ENCODE results near the gene SLC38A8. TPM values are rescaled to one million over a fixed set of nuclear protein-coding genes. Genes with fewer than 3 reads are reported as not detected.
A peak's percentile ranks its signal among the peaks of the same experiment; 100 is the strongest.

Gene SLC38A8
- not detected for polyA plus RNA-seq (2013, experiment 1 of 2; ENCODE audit: insufficient read length)
- polyA plus RNA-seq (2013, experiment 2 of 2; ENCODE audit: insufficient read length): not detected

DNA sequence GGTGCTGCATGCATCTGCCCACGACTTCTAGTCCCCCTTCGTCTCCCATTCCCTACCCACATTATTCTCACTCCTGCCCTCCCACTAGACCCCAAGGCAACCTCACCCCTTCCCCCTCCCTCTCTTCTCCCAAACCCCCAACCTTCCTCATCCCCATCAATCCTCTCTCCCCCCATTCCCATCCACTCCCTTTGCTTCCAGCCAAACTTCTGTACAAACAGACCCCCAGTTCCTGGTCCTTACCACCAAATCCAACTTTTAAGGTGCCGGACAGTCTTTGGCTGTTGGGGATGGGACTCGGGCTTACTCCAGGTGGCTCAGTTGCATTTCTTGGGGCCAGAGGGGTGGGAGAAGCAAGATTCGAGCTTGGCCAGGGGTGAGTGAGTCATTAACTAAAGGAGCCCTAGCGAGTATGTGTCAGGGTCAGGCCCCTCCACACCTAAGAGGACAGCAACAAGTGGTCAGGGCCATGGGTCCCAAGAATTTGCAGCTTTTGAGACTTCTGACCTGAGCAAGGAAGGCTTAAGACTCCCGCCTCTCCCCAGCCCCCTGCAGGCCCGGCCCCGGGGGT, at the start of gene SLC38A8:
Gene SLC38A8, minus strand, starts transcription at position 488 of the 571 bp plus-strand sequence. CDS start 638 bp downstream, outside the sequence.
- no peak for DNase-seq

DNA sequence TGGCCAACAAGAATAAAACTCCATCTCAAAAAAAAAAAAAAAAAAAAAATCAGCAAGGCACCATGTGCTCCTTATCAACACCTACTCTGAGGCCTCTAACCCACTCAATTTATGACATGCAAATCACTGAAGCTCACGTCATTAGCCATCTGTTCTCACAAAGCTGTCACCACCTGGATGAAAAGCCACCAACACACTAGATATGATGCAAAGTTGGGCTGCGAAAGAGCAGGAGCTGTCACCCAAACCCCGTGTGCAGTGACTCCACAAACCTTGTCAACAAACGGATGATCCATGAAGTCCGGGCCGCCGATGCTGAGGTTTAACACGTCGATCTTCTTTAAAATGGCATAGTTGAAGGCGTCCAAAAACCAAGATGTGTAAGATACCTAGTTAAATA, 48.9 kb upstream of the SLC38A8 start:
- no peak for DNase-seq

- no peak for DNase-seq
Observed at GRCh38 chr16:84090211-84090610, 47.6 kb upstream of the SLC38A8 start.

GRCh38 chr16:84088695-84089395, 46.2 kb upstream of the SLC38A8 start:
- no peak for DNase-seq

DNA sequence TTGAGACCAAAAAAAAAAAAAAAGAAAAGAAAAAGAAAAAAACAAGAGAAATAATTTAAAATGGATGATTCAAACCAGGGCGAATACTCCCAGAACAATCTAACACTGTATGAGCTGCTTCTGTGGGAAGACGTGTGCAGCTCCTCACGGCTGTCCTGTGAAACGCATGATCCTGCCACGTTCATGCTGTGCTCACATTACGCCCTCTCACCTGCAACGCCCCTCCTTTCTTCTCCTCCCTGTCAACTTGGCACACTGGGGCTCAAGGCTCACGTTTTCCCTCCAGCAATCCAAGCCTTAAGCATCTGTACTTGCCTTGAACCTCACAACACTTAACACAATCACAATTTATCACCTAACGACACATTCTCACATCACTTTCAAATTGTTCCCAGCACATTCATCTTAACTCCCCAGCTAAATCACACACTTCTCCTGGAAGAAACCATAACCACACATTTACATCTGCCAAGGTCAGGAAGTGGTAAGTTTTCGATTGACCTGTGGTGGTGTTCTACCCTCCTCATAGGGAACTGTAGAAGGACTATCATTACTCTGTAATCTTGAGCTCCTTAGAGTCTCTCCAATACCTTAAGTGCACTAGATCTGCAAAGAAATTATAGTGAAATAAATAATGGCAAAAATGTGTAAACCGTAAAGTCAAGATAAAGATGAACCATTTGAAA, 45.0 kb upstream of the SLC38A8 start:
- no peak for DNase-seq

DNA sequence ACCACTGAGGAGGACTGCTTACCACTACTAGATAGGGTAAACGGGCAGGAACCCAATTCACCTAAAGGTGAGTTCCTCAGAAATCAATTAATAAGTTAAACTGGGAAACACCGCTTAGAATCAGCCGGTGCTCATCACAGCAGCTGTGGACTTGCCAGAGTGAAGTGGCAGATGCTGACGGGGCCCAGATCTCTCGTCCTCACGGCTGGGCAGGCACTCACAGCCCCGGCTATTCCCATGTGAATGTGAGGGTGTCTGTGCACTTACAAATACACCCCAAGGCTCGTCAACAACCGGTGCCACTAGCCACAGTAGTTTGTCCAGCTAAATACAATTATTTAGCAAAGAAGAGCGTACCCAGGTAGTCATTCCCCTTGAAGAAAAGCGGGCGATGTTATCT, 44.4 kb upstream of the SLC38A8 start:
- no peak for DNase-seq

DNA sequence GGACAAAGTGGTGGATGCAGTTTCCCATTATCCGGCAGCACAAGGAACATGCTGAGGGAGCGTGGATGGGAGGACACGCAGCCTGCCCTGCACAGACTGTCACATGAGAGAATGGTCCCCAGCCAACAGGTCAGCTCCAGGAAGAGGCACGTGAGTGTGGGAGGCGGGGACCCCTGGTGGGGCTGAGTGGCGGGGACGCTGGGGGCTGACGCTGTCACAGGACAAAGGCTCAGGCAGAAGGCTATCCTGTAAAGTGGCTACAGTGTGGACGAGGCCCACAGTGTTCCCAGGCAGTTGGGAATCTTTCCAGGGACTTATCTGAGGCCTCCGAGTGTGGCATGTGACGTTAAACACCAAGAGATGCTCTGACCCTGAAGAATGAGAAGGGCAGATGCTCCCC, 43.7 kb upstream of the SLC38A8 start:
- no peak for DNase-seq

- DNase-seq: no peak
Observed at GRCh38 chr16:84085773-84086172, 43.2 kb upstream of the SLC38A8 start.

DNA sequence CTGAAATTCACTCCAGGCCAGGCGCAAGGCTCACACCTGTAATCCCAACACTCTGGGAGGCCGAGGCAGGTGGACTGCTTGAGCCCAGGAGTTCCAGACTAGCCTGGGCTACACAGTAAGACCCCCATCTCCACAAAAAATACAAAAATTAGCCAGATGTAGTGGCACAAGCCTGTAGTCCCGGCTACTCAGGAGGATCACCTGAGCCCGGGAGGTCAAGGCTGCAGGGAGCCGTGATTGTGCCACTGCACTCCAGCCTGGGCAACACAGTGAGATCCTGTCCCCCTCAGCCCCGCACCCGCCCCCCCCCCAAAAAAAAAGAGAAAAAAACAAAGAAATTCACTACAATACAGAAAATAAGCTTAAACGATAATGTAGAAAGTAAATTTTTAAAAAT, 42.7 kb upstream of the SLC38A8 start:
- DNase-seq: no peak

GRCh38 chr16:84084570-84085270, 42.1 kb upstream of the SLC38A8 start:
- peak; percentile 40 for DNase-seq

DNA sequence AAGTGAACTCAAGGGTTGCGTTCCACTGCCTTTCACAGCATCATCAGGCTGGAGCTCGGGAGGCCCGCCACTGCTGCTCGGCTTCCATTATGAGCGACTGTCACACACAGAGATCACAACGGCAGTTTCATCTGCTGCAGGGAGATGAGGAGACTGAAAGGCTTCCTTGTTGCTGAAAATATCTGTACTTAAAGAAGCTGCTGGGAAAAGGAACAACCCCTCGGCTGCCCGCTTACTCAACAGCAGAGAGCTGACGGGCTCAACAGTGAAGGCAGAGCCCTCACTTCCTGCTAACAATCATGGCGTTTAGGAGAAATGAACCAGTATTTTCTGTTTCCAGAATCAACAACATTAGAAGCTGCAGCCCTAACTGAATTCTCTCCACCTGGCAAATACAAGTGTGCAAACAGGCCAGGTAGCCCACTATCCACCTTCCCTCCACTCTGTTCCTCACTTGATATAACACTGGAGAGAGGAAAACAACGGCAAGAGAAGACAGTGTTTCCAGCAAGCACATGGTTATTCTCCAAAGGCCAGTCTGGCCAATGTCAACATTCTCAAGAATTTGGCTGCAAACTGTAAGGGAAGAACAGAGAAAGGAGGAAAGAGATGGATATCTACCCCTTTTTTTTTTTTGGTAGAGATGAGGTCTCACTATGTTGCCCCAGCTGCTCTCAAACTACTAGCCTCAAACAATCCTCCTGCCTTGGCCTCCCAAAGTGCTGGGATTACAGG, 40.4 kb upstream of the SLC38A8 start:
- no peak for DNase-seq

DNA sequence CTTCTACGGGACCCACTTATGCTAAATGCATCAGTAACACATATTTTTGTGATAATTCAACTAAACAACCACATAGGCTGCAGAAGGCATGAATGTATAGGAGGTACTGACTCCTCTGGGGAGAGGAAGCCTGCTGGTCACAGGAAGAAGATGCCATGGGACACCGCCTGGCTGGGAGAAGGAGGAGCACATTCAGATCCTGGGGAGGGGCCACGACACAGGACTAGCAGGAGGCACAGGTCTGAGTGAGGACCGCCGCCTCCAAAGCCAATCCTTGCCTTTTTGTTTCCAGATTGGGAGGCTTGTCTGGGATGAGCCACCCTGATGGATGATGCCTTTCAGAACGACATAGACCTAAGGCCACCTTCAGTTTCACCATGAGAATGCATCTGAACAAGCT, 39.5 kb upstream of the SLC38A8 start:
- DNase-seq: no peak

DNA sequence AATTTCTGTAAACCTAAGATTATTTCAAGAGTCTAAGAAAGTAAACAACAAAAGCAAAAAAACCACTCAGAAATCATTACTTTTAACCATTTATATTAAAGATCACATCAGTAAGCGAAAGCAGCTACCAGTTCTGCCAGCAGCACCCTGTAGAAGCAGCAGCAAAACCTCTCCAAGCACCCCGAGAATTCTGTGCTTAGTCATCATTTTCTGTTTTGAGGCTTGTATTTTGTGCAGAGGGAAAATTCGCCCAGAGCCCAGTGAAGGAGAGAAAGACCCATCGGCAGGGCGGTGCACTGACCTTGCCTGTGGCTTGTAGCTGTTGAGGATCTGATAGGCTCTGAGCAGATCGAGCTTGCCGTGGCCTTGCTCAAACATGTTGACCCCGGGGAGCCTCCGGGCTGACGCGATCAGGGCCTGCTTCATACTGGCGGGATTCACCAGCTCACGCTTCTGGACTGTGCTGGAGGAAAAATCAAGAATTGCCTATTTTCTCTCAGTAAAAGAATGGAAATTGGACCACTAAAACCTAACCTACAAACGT, 38.9 kb upstream of the SLC38A8 start:
- DNase-seq: no peak

- no peak for DNase-seq
Observed at GRCh38 chr16:84080813-84081212, 38.2 kb upstream of the SLC38A8 start.

GRCh38 chr16:84080378-84080777, 37.8 kb upstream of the SLC38A8 start:
- no peak for DNase-seq

GRCh38 chr16:84079664-84080063, 37.1 kb upstream of the SLC38A8 start:
- no peak for DNase-seq

GRCh38 chr16:84075376-84075775, 32.8 kb upstream of the SLC38A8 start:
- no peak for DNase-seq

- DNase-seq: no peak
Observed at GRCh38 chr16:84074721-84075120, 32.1 kb upstream of the SLC38A8 start.

DNA sequence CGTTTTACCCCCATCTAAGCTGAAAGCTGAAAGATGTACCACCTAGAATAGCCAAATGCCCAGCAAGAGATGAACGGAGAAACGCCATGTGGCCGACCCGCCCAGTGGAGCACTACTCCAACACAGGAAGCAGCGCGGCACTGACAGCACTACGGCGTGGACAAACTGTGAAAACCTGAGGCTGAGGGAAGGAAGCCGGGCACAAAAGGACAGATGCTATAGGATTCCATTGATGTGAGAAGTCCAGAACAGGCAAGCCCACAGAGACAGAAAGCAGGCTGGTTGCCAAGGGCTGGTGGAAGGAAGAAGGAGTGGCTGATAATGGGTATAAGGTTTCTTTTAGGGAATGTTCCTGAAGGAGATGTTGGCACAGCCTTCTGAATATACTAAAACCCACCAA, 29.4 kb upstream of the SLC38A8 start:
- DNase-seq: peak; percentile 14

DNA sequence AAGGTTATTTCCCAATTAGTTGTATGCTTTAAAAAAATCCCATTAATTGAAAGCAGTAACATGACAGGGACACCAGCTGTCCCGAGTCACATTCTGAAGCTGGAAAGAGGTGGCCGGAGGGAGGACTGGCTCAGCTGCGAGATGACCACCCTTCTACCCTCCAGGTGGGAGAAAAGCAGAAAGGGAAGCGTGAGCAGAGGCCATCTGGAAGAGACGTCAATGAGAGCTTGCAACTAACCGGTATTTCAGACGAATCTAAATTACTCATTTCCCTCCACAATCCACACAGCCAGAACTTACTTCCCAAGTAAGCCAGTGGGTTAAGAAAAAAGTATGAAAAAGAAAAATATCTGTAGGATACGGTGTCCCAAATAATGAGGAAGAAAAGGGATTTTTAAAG, 28.5 kb upstream of the SLC38A8 start:
- no peak for DNase-seq

DNA sequence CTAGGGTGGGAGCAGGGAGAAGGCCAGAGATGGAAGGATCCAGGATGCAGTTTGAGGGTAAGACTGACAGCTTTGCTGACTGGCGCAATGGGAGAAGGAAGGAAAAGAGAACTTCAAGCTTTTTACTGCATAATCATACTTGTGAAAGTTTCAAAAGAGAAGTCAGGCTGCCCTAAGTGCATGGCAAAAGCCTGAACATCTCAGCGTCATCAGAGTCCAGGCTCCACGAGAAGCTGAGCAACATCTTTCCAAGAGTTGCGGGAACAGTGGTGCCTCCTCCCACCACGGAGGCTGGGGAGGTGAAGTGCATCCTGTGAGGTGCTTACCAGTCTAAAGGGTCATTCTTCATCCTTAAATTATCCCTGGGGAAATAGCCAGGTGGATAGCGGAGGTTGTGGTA, 26.9 kb upstream of the SLC38A8 start:
- DNase-seq: no peak

DNA sequence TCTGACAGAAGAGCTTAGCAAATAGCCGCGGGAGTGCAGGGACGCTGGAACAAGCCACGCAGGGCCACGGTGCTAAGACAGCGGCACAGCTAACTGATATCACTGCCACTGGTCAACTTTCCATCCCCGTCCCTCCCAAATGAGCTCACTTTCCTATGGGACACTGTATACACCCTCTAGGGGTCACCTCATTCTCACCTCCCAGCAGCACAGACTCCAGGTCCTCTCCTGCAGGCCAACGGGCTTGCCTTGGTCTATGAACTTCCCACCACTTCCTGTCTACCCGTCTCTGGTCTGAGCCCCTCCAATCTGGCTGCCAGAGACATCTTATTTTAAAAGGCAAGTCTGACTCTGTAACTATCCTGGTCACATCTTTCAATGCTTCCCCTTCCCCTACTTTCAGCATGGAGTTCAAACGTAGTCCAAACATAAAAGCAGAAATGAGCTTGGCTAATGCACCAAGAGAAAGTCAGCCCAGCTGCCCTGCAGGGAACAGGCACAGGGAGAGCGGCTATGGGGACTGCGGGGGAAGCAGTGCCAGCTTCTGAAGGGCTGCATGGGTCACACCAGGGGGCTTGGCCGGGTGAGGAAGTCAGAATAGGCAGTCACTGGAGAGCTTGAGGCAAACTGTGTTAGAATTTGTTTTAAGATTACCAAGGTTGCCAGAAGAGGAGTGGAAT, 26.3 kb upstream of the SLC38A8 start:
- no peak for DNase-seq

All from fibroblast of skin of abdomen (primary cell).